GM19468 (cell line): ENCODE results near the gene POMP.
A peak's percentile ranks its signal among the peaks of the same experiment; 100 is the strongest.
"Not testable (repeated sequence)": the region's sequence is repeated elsewhere in the genome, so short reads cannot be mapped to it uniquely, and the experiment has no call there.

ENCODE experiments used
- ATAC-seq: cut with Tn5 transposase; IDR thresholded peaks from one replicate; pipeline ENCODE4 v1.9.1; 2021; ENCODE audit warnings: mild to moderate bottlenecking, moderate library complexity, moderate number of reproducible peaks; ENCODE audit not compliant: unreplicated experiment; ENCODE audit errors: extremely low read depth

The POMP gene

GRCh38 chr13:28685114-28685513 lies 26.2 kb downstream of the POMP start:
- ATAC-seq: no peak

GRCh38 chr13:28685892-28686291 lies 27.0 kb downstream of the POMP start:
- no peak for ATAC-seq

GRCh38 chr13:28693605-28694491 lies 34.9 kb downstream of the POMP start:
- ATAC-seq: not testable (repeated sequence)

- ATAC-seq: no peak
These were observed 38.5 kb downstream of the POMP start for GRCh38 chr13:28697441-28697840.

GRCh38 chr13:28699246-28699645 lies 40.3 kb downstream of the POMP start:
- no peak for ATAC-seq

GRCh38 chr13:28704282-28704681 lies 45.4 kb downstream of the POMP start:
- no peak for ATAC-seq

GRCh38 chr13:28704919-28705318 lies 46.0 kb downstream of the POMP start:
- ATAC-seq: no peak

- no peak for ATAC-seq
These were observed 46.6 kb downstream of the POMP start for GRCh38 chr13:28705461-28706083.

GRCh38 chr13:28707629-28708427 lies 48.9 kb downstream of the POMP start:
- ATAC-seq: peak; percentile 96

- no peak for ATAC-seq
These were observed 51.2 kb downstream of the POMP start for GRCh38 chr13:28710161-28710560.

GRCh38 chr13:28714651-28715050 lies 55.7 kb downstream of the POMP start:
- no peak for ATAC-seq

GRCh38 chr13:28716511-28716910 lies 57.6 kb downstream of the POMP start:
- no peak for ATAC-seq

GRCh38 chr13:28717170-28717569 lies 58.2 kb downstream of the POMP start:
- no peak for ATAC-seq

GRCh38 chr13:28718196-28718542 lies 59.2 kb downstream of the POMP start:
- no peak for ATAC-seq

GRCh38 chr13:28718543-28719226 lies 59.8 kb downstream of the POMP start, which contains the start of gene SLC46A3:
TSS of gene SLC46A3 (minus strand) at chr13:28718970. CDS start at chr13:28717998, 972 bp downstream.
- peak; percentile 99 for ATAC-seq

- ATAC-seq: no peak
These were observed 60.5 kb downstream of the POMP start for GRCh38 chr13:28719227-28720055.

GRCh38 chr13:28723806-28724205 lies 64.9 kb downstream of the POMP start:
- no peak for ATAC-seq

- no peak for ATAC-seq
These were observed 66.2 kb downstream of the POMP start for GRCh38 chr13:28725046-28725610.
